Stimulated activated effector memory CD8-positive, alpha-beta T cell treated with anti-CD3 and anti-CD28 coated beads, Interleukin-12 subunit alpha, Interleukin-12 subunit beta, amount 100 ng/mL, for 72 hours (primary cell): Measurements from ENCODE around the gene FOXI2.

ENCODE experiments used
- ATAC-seq: fragments of 150-1000 bp; cut with Tn5 transposase; 2 replicates; pipeline ENCODE4 v1.10.0; 2021
- DNase-seq, 2 donors: peaks; one replicate each; pipeline ENCODE4 v3.0.0; 2021 to 2022; ENCODE audit warnings: low spot score in 2 of 2
- H3K27ac Mint-ChIP-seq: one replicate; pipeline ENCODE4 v1.8.0; 2022; ENCODE audit warnings: mild to moderate bottlenecking, mixed read lengths
- H3K36me3 Mint-ChIP-seq: one replicate; pipeline ENCODE4 v1.8.0; 2022; ENCODE audit warnings: mild to moderate bottlenecking, mixed read lengths
- H3K4me1 Mint-ChIP-seq: one replicate; pipeline ENCODE4 v1.8.0; 2022; ENCODE audit warnings: mixed read lengths
- H3K4me3 Mint-ChIP-seq: one replicate; pipeline ENCODE4 v1.8.0; 2022; ENCODE audit warnings: mild to moderate bottlenecking, mixed read lengths
- H3K9me3 Mint-ChIP-seq: one replicate; pipeline ENCODE4 v1.8.0; 2022; ENCODE audit warnings: mixed read lengths

The FOXI2 gene

GRCh38 chr10:127736915-127737562 lies at the start of gene FOXI2:
FOXI2 (plus strand) TSS chr10:127737185; CDS start chr10:127737274, 89 bp downstream.
- Mint-ChIP-seq H3K36me3 (peaks cover 6% of the 10 kb centered on the region), H3K4me3 (no peak within 1 kb of the TSS), H3K27ac (no peak within 1 kb of the TSS), H3K9me3 (no peaks in the 10 kb centered on the region), H3K4me1 (no peaks in the 10 kb centered on the region)
- ATAC-seq (no peak), DNase-seq (no peak)

- H3K4me3 Mint-ChIP-seq, result no peak overlapping the region
These were observed 49.4 kb upstream of the FOXI2 start for GRCh38 chr10:127687548-127687947.

GRCh38 chr10:127690176-127690835 lies 46.7 kb upstream of the FOXI2 start:
- no peak for ATAC-seq
- Mint-ChIP-seq H3K4me3 (no peak overlapping the region), H3K27ac (no peak overlapping the region), H3K9me3 (no peaks in the 10 kb centered on the region), H3K4me1 (no peaks in the 10 kb centered on the region), H3K36me3 (no peaks in the 10 kb centered on the region)
- no peak for DNase-seq

More at GRCh38 chr10:127687548-127687947, 49.4 kb upstream of the FOXI2 start:
- H3K27ac Mint-ChIP-seq, result no peak overlapping the region
- no peak for DNase-seq
- no peaks in the 10 kb centered on the region for H3K36me3 Mint-ChIP-seq
- H3K4me1 Mint-ChIP-seq, result no peaks in the 10 kb centered on the region
- no peak for ATAC-seq
- no peaks in the 10 kb centered on the region for H3K9me3 Mint-ChIP-seq

GRCh38 chr10:127694580-127695193 lies 42.3 kb upstream of the FOXI2 start:
- Mint-ChIP-seq H3K9me3 (no peaks in the 10 kb centered on the region), H3K4me3 (no peak overlapping the region), H3K4me1 (no peaks in the 10 kb centered on the region), H3K27ac (no peak overlapping the region), H3K36me3 (no peaks in the 10 kb centered on the region)
- DNase-seq (peak; percentile 18 to 54), ATAC-seq (no peak)

GRCh38 chr10:127695431-127695830 lies 41.6 kb upstream of the FOXI2 start:
- H3K4me3 Mint-ChIP-seq, result no peak overlapping the region
- DNase-seq (no peak), ATAC-seq (no peak)
- H3K4me1 Mint-ChIP-seq, result no peaks in the 10 kb centered on the region
- H3K36me3 Mint-ChIP-seq, result no peaks in the 10 kb centered on the region
- no peak overlapping the region for H3K27ac Mint-ChIP-seq
- no peaks in the 10 kb centered on the region for H3K9me3 Mint-ChIP-seq

GRCh38 chr10:127698886-127699285 lies 38.1 kb upstream of the FOXI2 start:
- Mint-ChIP-seq H3K27ac (no peak overlapping the region), H3K4me1 (no peaks in the 10 kb centered on the region), H3K4me3 (no peak overlapping the region), H3K36me3 (no peaks in the 10 kb centered on the region), H3K9me3 (no peaks in the 10 kb centered on the region)
- ATAC-seq, result no peak
- no peak for DNase-seq

- no peaks in the 10 kb centered on the region for H3K36me3 Mint-ChIP-seq
- no peaks in the 10 kb centered on the region for H3K4me1 Mint-ChIP-seq
- no peak overlapping the region for H3K4me3 Mint-ChIP-seq
These were observed 37.7 kb upstream of the FOXI2 start for GRCh38 chr10:127699311-127699710.

GRCh38 chr10:127702271-127702670 lies 34.7 kb upstream of the FOXI2 start:
- Mint-ChIP-seq H3K9me3 (peaks cover 2% of the 10 kb centered on the region), H3K4me1 (no peaks in the 10 kb centered on the region), H3K4me3 (no peak overlapping the region), H3K36me3 (no peaks in the 10 kb centered on the region), H3K27ac (no peak overlapping the region)
- DNase-seq (no peak), ATAC-seq (no peak)

More at GRCh38 chr10:127699311-127699710, 37.7 kb upstream of the FOXI2 start:
- DNase-seq, result no peak
- Mint-ChIP-seq H3K9me3 (no peaks in the 10 kb centered on the region), H3K27ac (no peak overlapping the region)
- no peak for ATAC-seq

- H3K36me3 Mint-ChIP-seq, result no peaks in the 10 kb centered on the region
- DNase-seq (no peak), ATAC-seq (no peak)
- no peaks in the 10 kb centered on the region for H3K9me3 Mint-ChIP-seq
- H3K4me3 Mint-ChIP-seq, result no peak overlapping the region
- no peaks in the 10 kb centered on the region for H3K4me1 Mint-ChIP-seq
- H3K27ac Mint-ChIP-seq, result no peak overlapping the region
These were observed 21.7 kb upstream of the FOXI2 start for GRCh38 chr10:127715249-127715648.

GRCh38 chr10:127715782-127716378 lies 21.1 kb upstream of the FOXI2 start:
- DNase-seq (no peak), ATAC-seq (no peak)
- Mint-ChIP-seq H3K4me3 (no peak overlapping the region), H3K4me1 (no peaks in the 10 kb centered on the region), H3K36me3 (no peaks in the 10 kb centered on the region), H3K9me3 (no peaks in the 10 kb centered on the region), H3K27ac (no peak overlapping the region)

- H3K36me3 Mint-ChIP-seq, result no peaks in the 10 kb centered on the region
- H3K9me3 Mint-ChIP-seq, result peaks cover 2% of the 10 kb centered on the region
- no peak overlapping the region for H3K27ac Mint-ChIP-seq
- peak; percentile 13 for ATAC-seq
- no peaks in the 10 kb centered on the region for H3K4me1 Mint-ChIP-seq
- DNase-seq, result no peak
- no peak overlapping the region for H3K4me3 Mint-ChIP-seq
These were observed 16.8 kb upstream of the FOXI2 start for GRCh38 chr10:127720142-127720541.

- ATAC-seq, result peak; percentile 16
- no peak overlapping the region for H3K27ac Mint-ChIP-seq
- no peaks in the 10 kb centered on the region for H3K4me1 Mint-ChIP-seq
- no peaks in the 10 kb centered on the region for H3K36me3 Mint-ChIP-seq
- no peak overlapping the region for H3K4me3 Mint-ChIP-seq
- DNase-seq, result no peak
- H3K9me3 Mint-ChIP-seq, result peaks cover 2% of the 10 kb centered on the region
These were observed 16.1 kb upstream of the FOXI2 start for GRCh38 chr10:127720903-127721302.

GRCh38 chr10:127734753-127735152 lies 2.2 kb upstream of the FOXI2 start:
- no peaks in the 10 kb centered on the region for H3K9me3 Mint-ChIP-seq
- H3K4me1 Mint-ChIP-seq, result no peaks in the 10 kb centered on the region
- ATAC-seq (no peak), DNase-seq (no peak)
- H3K27ac Mint-ChIP-seq, result no peak overlapping the region
- H3K4me3 Mint-ChIP-seq, result no peak overlapping the region
- peaks cover under 1% of the 10 kb centered on the region for H3K36me3 Mint-ChIP-seq

GRCh38 chr10:127735156-127735555 lies 1.8 kb upstream of the FOXI2 start:
- no peak overlapping the region for H3K27ac Mint-ChIP-seq
- no peak overlapping the region for H3K4me3 Mint-ChIP-seq
- H3K9me3 Mint-ChIP-seq, result no peaks in the 10 kb centered on the region
- no peak for ATAC-seq
- H3K36me3 Mint-ChIP-seq, result peaks cover 4% of the 10 kb centered on the region
- H3K4me1 Mint-ChIP-seq, result no peaks in the 10 kb centered on the region
- DNase-seq, result no peak

GRCh38 chr10:127735723-127736221 lies 1.2 kb upstream of the FOXI2 start:
- Mint-ChIP-seq H3K9me3 (no peaks in the 10 kb centered on the region), H3K4me1 (no peaks in the 10 kb centered on the region), H3K4me3 (no peak overlapping the region), H3K27ac (no peak overlapping the region), H3K36me3 (peaks cover 6% of the 10 kb centered on the region)
- ATAC-seq (no peak), DNase-seq (no peak)
